Kidney (tissue), 14 donors: ENCODE results near the gene ARFIP1. TPM values are rescaled to one million over a fixed set of nuclear protein-coding genes. Genes with fewer than 3 reads are reported as not detected.

Experiments used
- DNase-seq, 5 donors: peaks; one replicate each; pipeline ENCODE4 v3.0.0-alpha.2; 2013 to 2020
- FAIRE-seq: peaks from 2 replicates; lab custom pipeline; 2012; peaks lifted over from hg19 to GRCh38; lab: Jason Lieb, UNC
- H3K27ac ChIP-seq, 2 donors: one replicate each; pipeline ENCODE4 v1.7.0; 2013; ENCODE audit warnings: low read depth in 2 of 2, low read length in 2 of 2, inconsistent platforms in 1 of 2
- H3K27me3 ChIP-seq: one replicate; pipeline ENCODE4 v1.7.1; 2013; ENCODE audit warnings: low read length, inconsistent platforms; ENCODE audit not compliant: control insufficient read depth, insufficient read depth
- H3K36me3 ChIP-seq, 3 donors: one replicate each; pipeline versions ENCODE4 v1.7.0 to v1.7.1; 2013; ENCODE audit warnings: low read length in 3 of 3, control low read depth in 1 of 3, inconsistent platforms in 1 of 3; ENCODE audit not compliant: insufficient read depth in 3 of 3, control insufficient read depth in 2 of 3
- H3K4me1 ChIP-seq, 3 donors: one replicate each; pipeline versions ENCODE4 v1.7.0 to v1.7.1; 2013; ENCODE audit warnings: low read length in 3 of 3, inconsistent platforms in 1 of 3, low read depth in 1 of 3; ENCODE audit not compliant: control insufficient read depth in 2 of 3, insufficient read depth in 2 of 3
- H3K4me3 ChIP-seq, 3 donors: one replicate each; pipeline versions ENCODE4 v1.7.0 to v1.8.1; 2013; ENCODE audit warnings: low read length in 3 of 3, control low read depth in 1 of 3, inconsistent platforms in 1 of 3
- H3K9ac ChIP-seq, 3 donors: one replicate each; pipeline versions ENCODE4 v1.7.0 to v1.7.1; 2013; ENCODE audit warnings: low read length in 3 of 3, control low read depth in 1 of 3, inconsistent platforms in 1 of 3
- H3K9me3 ChIP-seq, 3 donors: one replicate each; pipeline versions ENCODE4 v1.7.0 to v1.7.1; 2013; ENCODE audit warnings: low read length in 3 of 3, control low read depth in 1 of 3, inconsistent platforms in 1 of 3; ENCODE audit not compliant: control insufficient read depth in 2 of 3, insufficient read depth in 1 of 3
- intact Hi-C: fragments of 100-400 bp; cut with DNase I; formaldehyde crosslinking; loops from one replicate; pipeline ENCODE4 v1.11.1; 2022
- polyA plus RNA-seq: library from polyadenylated mRNA; stranded (reverse); fragments of 350-450 nt; fragmentation: Illumina TruSeq; extraction: RNeasy Lipid Tissue Mini Kit (QIAGEN cat#74804); gene quantifications from one replicate; pipeline ENCODE4 v1.2.3, GENCODE V29; 2014; ENCODE audit warnings: low read depth, low replicate concordance; ENCODE audit not compliant: insufficient read depth
- total RNA-seq: library from RNA; stranded (reverse); fragmentation: NEBNext Ultra II Directional; extraction: Animal tissue kit (Norgen Biotek cat#: 25700); gene quantifications from one replicate; pipeline ENCODE4 v1.2.1, GENCODE V29; 2021
- TF ChIP-seq, protein P1 (sequence below): IDR thresholded peaks from 3 replicates; pipeline ENCODE4 v1.5.1; 2012; ENCODE audit warnings: mild to moderate bottlenecking, moderate library complexity, borderline replicate concordance; ENCODE audit not compliant: insufficient read depth; ENCODE audit errors: extremely low read depth
- donor health status: control.
- donor health status: control.
- donor health status: control.
- donor health status: control.
- donor health status: control.
- donor health status: DM: yes; HTN: yes; CAD: no.
- donor health status: Normal renal cell carcinoma (clear cell type).

ARFIP1 gene
- total and polyA plus RNA-seq, 2 donors from 2014 or later = 23.2 to 39.1 TPM

DNA sequence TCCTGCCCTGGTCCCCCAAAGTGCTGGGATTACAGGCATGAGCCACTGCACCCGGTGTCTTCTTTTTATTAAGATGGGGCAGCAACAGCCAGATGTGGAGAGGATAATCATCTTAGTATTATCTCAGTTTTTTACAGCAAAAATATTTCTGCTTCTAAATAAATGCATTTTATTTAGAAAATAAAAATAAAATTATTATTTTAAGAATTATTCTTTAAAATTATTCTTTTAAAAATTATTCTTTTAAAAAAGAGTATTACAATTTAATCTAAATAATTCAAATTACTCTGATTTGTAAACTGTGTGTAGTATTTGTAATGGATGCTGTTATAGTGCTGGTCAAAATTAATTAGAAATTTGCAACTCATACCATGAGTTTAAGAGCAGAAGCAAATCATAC, 67.6 kb downstream of the ARFIP1 start:
- H3K27ac ChIP-seq = no peak overlapping the region
- no peaks in the 10 kb centered on the region for H3K36me3 ChIP-seq
- DNase-seq (no peak), FAIRE-seq (peak; percentile 51)
- TF ChIP-seq, protein P1, sequence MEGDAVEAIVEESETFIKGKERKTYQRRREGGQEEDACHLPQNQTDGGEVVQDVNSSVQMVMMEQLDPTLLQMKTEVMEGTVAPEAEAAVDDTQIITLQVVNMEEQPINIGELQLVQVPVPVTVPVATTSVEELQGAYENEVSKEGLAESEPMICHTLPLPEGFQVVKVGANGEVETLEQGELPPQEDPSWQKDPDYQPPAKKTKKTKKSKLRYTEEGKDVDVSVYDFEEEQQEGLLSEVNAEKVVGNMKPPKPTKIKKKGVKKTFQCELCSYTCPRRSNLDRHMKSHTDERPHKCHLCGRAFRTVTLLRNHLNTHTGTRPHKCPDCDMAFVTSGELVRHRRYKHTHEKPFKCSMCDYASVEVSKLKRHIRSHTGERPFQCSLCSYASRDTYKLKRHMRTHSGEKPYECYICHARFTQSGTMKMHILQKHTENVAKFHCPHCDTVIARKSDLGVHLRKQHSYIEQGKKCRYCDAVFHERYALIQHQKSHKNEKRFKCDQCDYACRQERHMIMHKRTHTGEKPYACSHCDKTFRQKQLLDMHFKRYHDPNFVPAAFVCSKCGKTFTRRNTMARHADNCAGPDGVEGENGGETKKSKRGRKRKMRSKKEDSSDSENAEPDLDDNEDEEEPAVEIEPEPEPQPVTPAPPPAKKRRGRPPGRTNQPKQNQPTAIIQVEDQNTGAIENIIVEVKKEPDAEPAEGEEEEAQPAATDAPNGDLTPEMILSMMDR = no peak
- H3K4me3 ChIP-seq = no peak overlapping the region
- intact Hi-C loops = loop anchor here (5.0 kb wide), 1 partner anchor 235 kb away; no protein-coding TSS in a partner anchor
- no peaks in the 10 kb centered on the region for H3K27me3 ChIP-seq
- peaks cover 0 to 12% (median 2%) of the 10 kb centered on the region in 3 donors for H3K4me1 ChIP-seq
- no peaks in the 10 kb centered on the region for H3K9me3 ChIP-seq
- H3K9ac ChIP-seq = no peak overlapping the region

DNA sequence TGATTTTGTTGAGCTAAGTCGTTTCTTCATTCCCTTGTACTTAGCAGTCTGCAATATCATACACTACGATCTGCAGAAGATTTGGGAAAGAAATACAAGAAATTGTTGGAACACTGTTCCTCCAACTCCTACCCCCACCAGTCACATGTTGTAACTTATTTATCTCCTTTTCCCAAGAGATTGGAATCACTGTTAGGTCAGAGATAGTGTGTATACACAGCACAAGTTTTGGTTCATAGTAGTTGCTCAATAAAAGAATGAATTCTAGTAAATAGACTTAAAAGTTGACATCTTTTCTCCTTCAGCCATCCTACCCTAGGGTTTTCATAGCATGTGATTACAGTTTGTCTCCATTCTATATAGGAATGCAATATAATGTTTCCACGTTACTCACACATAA, 68.8 kb downstream of the ARFIP1 start:
- FAIRE-seq = no peak
- no peaks in the 10 kb centered on the region for H3K36me3 ChIP-seq

DNA sequence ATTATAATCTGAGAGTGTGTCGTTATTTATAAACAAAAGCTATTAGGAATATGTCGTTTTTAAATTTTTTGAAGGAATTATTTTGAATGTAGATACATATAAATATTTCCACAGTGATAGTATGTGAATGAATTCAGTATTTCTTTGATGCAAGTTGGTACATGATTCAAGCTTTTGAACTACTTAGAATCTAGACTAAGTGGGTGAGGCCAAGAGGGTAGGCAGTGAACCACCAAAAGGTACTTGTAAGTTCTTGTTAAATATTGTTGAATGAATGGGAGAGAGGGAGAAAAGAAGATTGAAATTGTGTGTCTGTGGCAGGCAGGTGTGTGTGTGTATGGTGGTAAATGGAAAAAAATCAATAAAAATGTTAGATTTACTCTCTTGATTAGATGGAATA, 69.6 kb downstream of the ARFIP1 start:
- no peaks in the 10 kb centered on the region for H3K27me3 ChIP-seq
- peaks cover 0 to 6% (median 2%) of the 10 kb centered on the region in 3 donors for H3K4me1 ChIP-seq
- FAIRE-seq (no peak), DNase-seq (no peak)
- no peaks in the 10 kb centered on the region for H3K36me3 ChIP-seq
- no peak overlapping the region for H3K4me3 ChIP-seq
- H3K27ac ChIP-seq = no peak overlapping the region
- intact Hi-C loops = loop anchor here (5.0 kb wide), 1 partner anchor 233 kb away; no protein-coding TSS in a partner anchor
- TF ChIP-seq, protein P1 = no peak
- peaks cover 0 to 13% (median 5%) of the 10 kb centered on the region in 3 donors for H3K9me3 ChIP-seq
- H3K9ac ChIP-seq = no peak overlapping the region

More for the DNA sequence above, 68.8 kb downstream of the ARFIP1 start:
- Histone ChIP-seq H3K4me3 (no peak overlapping the region), H3K27ac (no peak overlapping the region), H3K4me1 (peaks cover 0 to 11% (median 2%) of the 10 kb centered on the region in 3 donors), H3K9ac (no peak overlapping the region), H3K9me3 (peaks cover 0 to 11% (median 4%) of the 10 kb centered on the region in 3 donors), H3K27me3 (no peaks in the 10 kb centered on the region)
- TF ChIP-seq, protein P1 = no peak
- DNase-seq = no peak
- intact Hi-C loops = loop anchor here (5.0 kb wide), 1 partner anchor 234 kb away; no protein-coding TSS in a partner anchor
